Stimulated activated CD8-positive, alpha-beta memory T cell treated with anti-CD3 and anti-CD28 coated beads, Interleukin-7, amount 100 ng/mL, for 1 hour (primary cell): Measurements from ENCODE around the gene PIK3R2.

Experiments used
- DNase-seq, 2 donors: peaks; one replicate each; pipeline ENCODE4 v3.0.0-alpha.2; 2020; ENCODE audit warnings: low read depth in 2 of 2

The PIK3R2 gene

GRCh38 chr19:18123819-18124218 lies 29.1 kb upstream of the PIK3R2 start:
- DNase-seq, result no peak

DNA sequence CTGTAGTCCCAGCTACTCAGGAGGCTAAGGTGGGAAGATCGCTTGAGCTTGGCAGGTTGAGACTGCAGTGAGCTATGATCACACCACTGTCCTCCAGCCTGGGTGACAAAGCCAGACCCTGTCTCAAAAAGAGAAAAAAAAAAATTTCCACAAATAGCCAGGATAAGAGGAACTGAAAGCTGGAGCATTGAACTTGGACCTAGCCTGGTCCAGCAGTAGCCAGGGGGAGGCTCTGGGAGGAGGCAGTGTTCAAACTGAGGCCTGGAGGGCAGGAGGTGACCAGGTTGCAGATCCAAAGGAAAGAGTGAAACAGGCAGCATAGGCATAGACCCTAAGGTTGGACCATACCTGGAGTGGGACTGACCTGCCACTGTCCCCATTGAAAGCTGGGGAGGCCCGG lies 26.9 kb upstream of the PIK3R2 start:
- no peak for DNase-seq

- DNase-seq, result no peak
Observed at GRCh38 chr19:18128044-18128443, 24.9 kb upstream of the PIK3R2 start.

DNA sequence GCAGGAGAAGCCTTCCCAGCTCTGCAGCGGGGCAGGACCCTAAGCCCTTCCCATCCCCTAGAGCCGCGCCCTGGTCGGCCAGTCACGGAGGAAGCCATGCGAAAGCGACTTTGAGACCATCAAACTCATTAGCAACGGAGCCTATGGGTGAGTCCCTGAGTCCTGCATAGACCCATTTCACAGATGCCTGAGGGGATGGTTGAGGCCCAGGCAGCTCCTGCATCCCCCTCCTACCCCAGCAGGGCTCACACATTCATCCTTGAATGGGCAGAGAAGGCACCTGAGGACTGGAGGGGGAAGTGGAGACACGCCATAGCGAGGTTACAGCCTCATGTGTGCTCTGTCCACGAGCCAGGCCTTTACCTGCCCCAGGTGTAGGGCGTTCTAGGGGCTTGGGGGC lies 24.2 kb upstream of the PIK3R2 start:
- no peak for DNase-seq

- no peak for DNase-seq
Observed at GRCh38 chr19:18130523-18131242, 22.3 kb upstream of the PIK3R2 start.

- no peak for DNase-seq
Observed at GRCh38 chr19:18131841-18132596, 20.9 kb upstream of the PIK3R2 start.

- no peak for DNase-seq
Observed at GRCh38 chr19:18135712-18136584, 17.0 kb upstream of the PIK3R2 start.

- no peak for DNase-seq
Observed at GRCh38 chr19:18137242-18137641, 15.7 kb upstream of the PIK3R2 start.

GRCh38 chr19:18137657-18138339 lies 15.2 kb upstream of the PIK3R2 start:
- no peak for DNase-seq

DNA sequence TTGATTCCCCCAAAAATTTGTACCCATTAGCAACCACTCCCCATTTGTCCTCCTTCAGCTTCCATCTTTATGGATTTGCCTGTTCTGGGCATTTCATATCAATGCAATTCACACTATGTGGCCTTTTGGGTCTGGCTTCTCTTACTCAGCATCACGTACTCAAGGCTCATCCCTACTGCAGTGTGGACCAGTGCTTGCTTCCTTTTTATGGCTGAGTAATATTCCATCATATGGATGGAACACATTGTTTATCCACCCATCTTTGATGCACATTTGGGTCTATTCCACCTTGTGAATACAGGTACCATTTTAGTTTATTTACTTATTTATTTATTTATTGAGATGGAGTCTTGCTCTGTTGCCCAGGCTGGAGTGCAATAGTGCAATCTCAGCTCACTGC lies 12.5 kb upstream of the PIK3R2 start:
- no peak for DNase-seq

DNA sequence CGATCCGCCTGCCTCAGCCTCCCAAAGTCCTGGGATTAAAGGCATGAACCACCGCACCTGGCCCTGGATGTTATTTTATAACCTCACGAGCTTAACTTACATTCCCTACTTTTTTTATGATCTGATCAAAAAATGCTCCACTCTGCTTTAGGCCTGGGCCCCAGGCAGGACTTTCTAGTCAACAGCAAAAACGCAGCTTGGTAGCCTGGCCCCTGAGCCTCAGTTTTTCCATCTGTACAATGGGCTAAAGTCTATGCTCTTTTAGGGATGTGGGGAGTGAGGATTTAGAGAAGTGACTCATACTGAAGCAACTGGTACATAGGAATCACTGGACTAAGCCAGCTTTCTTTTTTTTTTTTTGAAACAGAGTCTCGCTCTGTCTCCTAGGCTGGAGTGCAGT lies 11.9 kb upstream of the PIK3R2 start:
- no peak for DNase-seq

DNA sequence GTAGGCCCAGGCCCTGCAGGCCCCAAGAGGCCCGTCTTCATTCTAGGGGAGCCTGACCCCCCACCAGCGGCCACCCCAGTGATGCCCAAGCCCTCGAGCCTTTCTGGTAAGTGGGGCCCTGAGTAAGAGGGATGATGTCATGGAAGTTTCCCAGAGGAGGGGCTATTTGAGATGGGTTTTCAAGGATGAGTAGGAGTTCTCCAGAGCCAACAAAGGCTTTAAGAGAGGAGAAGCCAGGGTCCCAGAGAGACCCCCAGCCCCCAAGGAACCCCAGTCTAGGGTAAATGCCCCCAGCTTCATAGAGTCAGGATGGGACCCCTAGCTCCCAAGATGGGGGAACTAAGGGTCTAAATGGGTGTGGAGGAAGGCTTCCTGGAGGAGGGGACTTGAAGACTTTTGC lies 9.1 kb upstream of the PIK3R2 start:
- DNase-seq, result no peak

GRCh38 chr19:18144361-18144760 lies 8.6 kb upstream of the PIK3R2 start:
- no peak for DNase-seq

- DNase-seq, result no peak
Observed at GRCh38 chr19:18144906-18145305, 8.1 kb upstream of the PIK3R2 start.

DNA sequence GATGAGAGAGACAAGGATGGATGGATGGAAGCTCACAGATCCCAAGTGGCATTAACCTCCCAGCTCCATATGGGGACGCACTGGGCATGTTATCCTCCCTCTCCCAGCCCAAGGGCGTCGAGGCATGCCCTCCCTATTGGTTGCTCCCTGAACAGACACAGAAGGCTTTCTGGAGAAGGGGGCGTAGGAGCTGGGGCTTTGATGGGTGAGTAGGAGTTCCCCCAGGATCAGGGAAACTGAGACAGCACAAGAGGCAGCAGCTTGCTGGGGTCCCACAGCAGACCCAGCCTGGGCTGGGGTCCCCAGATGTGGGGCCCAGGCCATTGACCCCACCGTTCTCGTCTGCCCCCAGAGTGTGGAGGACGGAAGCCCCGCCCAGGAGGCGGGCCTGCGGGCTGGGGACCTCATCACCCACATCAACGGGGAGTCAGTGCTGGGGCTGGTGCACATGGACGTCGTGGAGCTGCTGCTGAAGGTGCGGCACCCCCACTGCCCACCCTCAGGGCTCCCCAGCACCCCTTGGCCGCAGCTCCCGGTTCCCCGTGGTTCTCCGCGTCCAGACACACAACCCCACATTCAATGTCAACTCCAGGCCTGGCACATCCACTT lies 7.5 kb upstream of the PIK3R2 start:
- DNase-seq, result no peak

GRCh38 chr19:18147396-18147795 lies 5.6 kb upstream of the PIK3R2 start:
- DNase-seq, result no peak

DNA sequence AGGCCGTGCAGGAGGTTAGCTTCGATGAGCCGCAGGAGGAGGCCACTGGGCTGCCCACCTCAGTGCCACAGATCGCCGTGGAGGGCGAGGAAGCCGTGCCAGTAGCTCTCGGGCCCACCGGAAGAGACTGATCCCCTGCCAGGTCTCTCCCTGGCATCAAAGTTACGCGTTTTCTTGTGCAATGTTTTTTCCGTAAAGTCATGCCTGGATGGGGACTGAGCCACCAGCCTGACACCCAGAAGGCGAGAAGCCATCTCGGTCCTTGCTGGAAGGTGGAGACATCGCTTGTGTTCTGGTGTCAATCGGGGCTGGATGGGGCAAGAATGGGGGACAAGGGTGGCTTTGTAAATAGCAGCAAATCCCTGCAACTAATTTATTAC lies 3.4 kb upstream of the PIK3R2 start:
- DNase-seq, result no peak

DNA sequence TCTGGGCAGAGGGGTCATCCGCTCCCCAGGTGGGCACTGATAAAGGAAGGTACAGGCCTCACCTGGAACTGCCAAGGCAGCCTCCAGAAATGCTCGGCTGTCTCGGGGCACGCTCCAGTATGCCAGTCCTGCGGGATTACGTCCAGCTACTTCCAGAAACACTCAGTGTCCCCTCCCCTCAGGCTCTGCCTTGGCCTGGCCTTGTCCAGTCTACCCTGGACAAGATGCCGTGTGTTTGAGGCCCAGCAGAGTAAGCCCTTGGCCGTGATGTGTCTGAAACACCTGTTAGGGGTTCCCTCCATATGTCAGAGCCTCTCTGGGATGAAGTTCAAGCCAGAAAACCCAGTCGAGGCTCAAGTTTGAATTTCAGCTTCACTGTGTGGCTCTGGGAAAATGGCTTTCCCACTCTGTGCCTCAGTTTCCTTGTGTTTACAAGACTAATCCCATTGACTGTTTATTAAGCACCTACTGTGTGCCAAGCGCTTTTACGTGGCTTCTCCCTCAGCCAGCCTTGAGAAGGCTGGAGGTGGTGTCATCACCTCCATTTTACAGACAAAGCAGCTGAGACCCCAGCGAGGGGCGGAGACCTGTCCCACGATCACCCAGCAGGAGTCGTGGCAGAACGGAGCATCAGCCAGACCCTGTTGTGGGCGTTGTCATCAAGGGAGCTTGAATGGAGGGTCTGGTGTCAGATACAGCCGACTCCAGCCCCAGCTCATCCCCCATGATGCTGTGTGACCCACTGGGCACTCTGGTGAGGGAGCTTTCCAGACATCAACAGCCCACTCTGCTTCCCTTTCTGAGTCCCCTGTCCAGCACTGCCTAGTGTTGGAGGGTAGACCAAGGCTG lies 2.0 kb upstream of the PIK3R2 start:
- no peak for DNase-seq

DNA sequence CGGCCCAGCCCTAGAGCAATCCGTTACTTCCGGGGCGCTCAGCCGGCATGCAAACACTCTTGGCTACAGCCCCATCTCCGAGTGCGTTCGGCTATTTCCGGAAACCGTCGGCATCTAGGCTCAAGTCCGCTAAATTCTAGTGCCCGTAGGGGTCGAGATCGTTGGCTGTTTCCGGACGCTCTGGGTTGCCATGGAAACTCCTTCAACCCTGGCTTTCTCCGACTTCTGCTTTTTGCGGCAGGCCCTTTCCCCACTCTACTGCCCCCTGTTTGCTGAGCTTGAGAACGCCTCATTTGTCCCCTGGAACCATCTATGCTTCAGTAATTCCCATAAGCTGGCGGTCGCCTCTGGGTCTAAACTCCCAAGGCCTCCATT lies 534 bp upstream of the PIK3R2 start:
- peak; percentile 92 to 97 for DNase-seq

- no peak for DNase-seq
Observed at GRCh38 chr19:18153556-18154134, 682 bp downstream of the PIK3R2 start.
